ENCODE results near the gene EVI5L. TPM values are rescaled to one million over a fixed set of nuclear protein-coding genes. Genes with fewer than 3 reads are reported as not detected.

Gene EVI5L
- polyA plus RNA-seq, 4 donors = 2.9 to 8.4 (median 5.6) TPM

DNA sequence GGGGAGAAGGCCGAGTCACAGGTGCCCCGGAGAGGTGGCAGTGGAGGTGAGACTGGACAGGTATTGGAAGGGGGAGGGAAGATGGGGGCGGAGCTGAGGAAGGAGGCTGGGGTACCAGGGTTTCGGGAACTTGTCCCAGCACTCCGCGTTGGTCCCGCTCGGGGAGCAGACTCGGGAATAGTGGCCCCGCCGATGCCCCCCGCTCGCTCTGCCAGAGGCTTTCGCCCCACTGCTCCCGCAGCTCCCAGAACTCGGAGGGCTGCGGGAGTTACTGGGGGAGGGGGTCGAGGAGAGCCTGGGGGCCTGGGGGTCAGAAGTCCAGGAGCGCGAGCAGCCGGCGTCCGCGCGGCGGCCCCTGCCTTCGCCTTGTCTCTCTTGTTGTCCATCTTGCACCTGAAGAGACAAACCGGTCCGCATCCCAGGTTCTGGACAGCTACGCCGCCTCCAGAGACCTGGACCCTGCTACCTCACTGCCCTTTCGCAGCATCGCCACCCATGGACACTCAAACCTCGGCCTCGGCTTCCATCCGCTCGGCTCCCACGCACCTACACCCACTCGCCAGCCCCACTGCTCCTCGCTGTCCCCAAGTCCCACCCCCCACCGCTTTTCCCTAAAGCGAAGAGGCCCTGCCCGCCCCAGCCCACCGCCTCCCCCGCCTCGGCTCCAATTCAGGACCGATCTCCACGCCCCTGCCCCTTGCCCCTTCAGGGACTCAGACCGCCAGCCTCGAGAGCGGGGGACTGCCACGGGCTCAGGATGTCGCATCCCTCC, 43.5 kb downstream of the EVI5L start:
- DNase-seq = no peak
- H3K27ac ChIP-seq (ENCODE audit: low read depth in 1 of 3, low read length in 2 of 3) = no peak overlapping the region
- peaks cover 0 to 2% of the 10 kb centered on the region in 2 donors for H3K9me3 ChIP-seq (ENCODE audit: control insufficient read depth in 2 of 2, insufficient read depth in 1 of 2, low read depth in 1 of 2, low read length in 1 of 2)
- H3K27me3 ChIP-seq (ENCODE audit: control insufficient read depth in 3 of 3, insufficient read depth in 3 of 3, low read length in 3 of 3) = peaks cover 7 to 39% (median 12%) of the 10 kb centered on the region in 3 donors
- no peak for FAIRE-seq
- H3K36me3 ChIP-seq (ENCODE audit: control insufficient read depth in 3 of 3, insufficient read depth in 2 of 3, low read depth in 1 of 3, low read length in 3 of 3) = no peaks in the 10 kb centered on the region
- WGBS, 3 donors = 12 to 18% (median 14%) methylated on average over 48 to 53 of the region's 53 CpGs
- H3K4me1 ChIP-seq (ENCODE audit: control insufficient read depth in 3 of 3, insufficient read depth in 2 of 3, low read depth in 1 of 3, low read length in 2 of 3) = peaks cover 0 to 20% (median under 1%) of the 10 kb centered on the region in 3 donors
- no peak overlapping the region for H3K4me3 ChIP-seq (ENCODE audit: low read depth in 1 of 3, low read length in 3 of 3)

DNA sequence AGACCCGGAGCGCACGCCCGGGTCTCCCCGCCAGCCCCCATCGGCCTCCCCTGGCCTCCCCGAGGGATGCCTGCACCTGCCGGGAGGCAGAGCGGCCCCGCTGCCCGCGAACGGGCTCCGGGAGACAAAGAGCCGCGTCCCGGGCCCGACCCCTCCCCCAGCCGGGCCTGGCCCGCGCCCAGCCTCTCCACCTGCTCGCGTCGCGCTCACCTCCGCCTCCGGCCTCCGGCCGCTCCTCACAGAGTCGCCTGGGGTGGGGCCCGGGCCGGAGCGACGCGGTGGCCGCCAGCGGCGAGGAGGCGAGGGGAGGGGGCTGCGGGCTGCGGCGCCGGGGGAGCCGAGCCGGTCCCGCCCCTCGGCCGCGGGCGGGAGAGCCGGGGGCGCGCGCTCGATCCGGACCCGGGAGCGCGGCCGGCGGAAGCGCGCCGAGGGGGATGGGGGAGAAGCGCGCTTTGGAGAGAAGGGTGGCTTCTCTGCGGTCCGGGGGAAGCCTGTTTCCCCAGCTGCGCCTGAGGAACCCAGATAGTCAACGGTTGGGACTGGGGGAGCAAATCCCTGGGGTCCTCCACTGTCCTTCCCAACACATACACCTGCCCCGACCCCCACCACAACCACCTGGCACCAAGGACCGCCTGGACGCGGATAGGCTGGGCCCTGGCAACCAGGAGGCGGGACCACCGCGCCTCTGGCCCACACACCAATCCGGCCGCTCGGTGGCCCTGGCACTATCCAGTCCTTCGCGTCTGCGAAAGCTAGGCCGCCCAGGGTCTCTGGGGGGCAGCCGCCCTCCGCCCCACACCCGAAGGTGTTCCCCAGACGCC, 44.3 kb downstream of the EVI5L start, which contains the start of gene PRR36:
TSS of gene PRR36 (minus strand) at position 315 of the 821 bp plus-strand sequence. CDS start 701 bp downstream, outside the sequence.
- peaks cover 7 to 39% (median 12%) of the 10 kb centered on the region in 3 donors for H3K27me3 ChIP-seq (ENCODE audit: control insufficient read depth in 3 of 3, insufficient read depth in 3 of 3, low read length in 3 of 3)
- peaks cover 0 to 2% of the 10 kb centered on the region in 2 donors for H3K9me3 ChIP-seq (ENCODE audit: control insufficient read depth in 2 of 2, insufficient read depth in 1 of 2, low read depth in 1 of 2, low read length in 1 of 2)
- H3K27ac ChIP-seq (ENCODE audit: low read depth in 1 of 3, low read length in 2 of 3) = no peak within 1 kb of the TSS
- H3K36me3 ChIP-seq (ENCODE audit: control insufficient read depth in 3 of 3, insufficient read depth in 2 of 3, low read depth in 1 of 3, low read length in 3 of 3) = no peaks in the 10 kb centered on the region
- DNase-seq (peak in 1 of 2 donors; percentile 54), FAIRE-seq (no peak)
- 2 to 3% (median 2%) methylated on average over 59 to 88 of the region's 88 CpGs for WGBS, 3 donors
- peaks cover 0 to 15% (median 0%) of the 10 kb centered on the region in 3 donors for H3K4me1 ChIP-seq (ENCODE audit: control insufficient read depth in 3 of 3, insufficient read depth in 2 of 3, low read depth in 1 of 3, low read length in 2 of 3)
- peak within 1 kb of the TSS in 2 of 3 donors; percentile 20 to 30 for H3K4me3 ChIP-seq (ENCODE audit: low read depth in 1 of 3, low read length in 3 of 3)

DNA sequence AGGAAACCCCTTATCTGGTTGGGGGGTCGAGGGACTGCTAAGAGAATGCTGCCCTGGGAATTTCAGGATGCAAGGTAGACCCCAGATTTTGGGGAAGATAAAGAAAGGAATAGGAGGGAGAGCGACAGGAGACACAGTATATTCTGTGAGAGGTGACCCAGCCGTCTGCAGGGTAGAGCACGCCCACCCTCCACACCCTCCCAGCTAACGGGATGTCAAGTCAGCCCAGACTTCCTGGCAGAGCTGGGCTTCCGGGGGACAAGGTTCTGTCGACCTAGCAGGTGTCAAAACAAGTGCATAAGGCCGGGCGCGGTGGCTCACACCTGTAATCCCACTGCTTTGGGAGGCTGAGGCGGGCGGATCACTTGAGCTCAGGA, 44.9 kb downstream of the EVI5L start:
- H3K4me3 ChIP-seq (ENCODE audit: low read depth in 1 of 3, low read length in 3 of 3) = peak overlapping the region in 1 of 3 donors; percentile 30

DNA sequence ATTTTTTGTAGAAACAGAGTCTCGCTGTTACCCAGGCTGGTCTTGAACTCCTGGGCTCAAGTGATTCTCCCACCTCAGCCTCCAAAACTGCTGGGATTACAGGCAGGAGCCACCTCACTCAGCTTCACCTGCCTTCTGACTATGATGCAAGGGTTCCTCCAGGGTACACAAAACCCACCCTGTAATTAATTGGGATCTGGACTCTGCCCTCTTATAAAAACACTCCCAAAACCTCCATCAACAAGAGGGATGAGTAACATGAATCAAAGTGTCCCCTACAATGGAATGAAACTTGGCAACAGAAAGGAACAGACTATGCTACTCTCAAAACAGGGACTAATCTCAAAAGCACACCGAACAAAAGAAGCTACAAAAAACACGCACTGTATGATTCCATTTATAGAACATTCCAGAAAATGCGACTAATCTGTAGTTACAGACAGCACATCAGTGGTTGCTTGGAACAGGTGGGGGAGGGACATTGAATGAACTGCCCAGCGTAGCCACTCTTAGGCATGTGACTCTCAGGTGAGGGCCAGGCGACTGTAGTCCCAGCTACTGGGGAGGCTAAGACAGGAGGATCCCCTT, 47.3 kb downstream of the EVI5L start:
- Histone ChIP-seq H3K36me3 (ENCODE audit: control insufficient read depth in 3 of 3, insufficient read depth in 2 of 3, low read depth in 1 of 3, low read length in 3 of 3) (no peaks in the 10 kb centered on the region), H3K9me3 (ENCODE audit: control insufficient read depth in 2 of 2, insufficient read depth in 1 of 2, low read depth in 1 of 2, low read length in 1 of 2) (no peaks in the 10 kb centered on the region), H3K27ac (ENCODE audit: low read depth in 1 of 3, low read length in 2 of 3) (no peak overlapping the region), H3K27me3 (ENCODE audit: control insufficient read depth in 3 of 3, insufficient read depth in 3 of 3, low read length in 3 of 3) (peaks cover 7 to 34% (median 12%) of the 10 kb centered on the region in 3 donors), H3K4me3 (ENCODE audit: low read depth in 1 of 3, low read length in 3 of 3) (no peak overlapping the region), H3K4me1 (ENCODE audit: control insufficient read depth in 3 of 3, insufficient read depth in 2 of 3, low read depth in 1 of 3, low read length in 2 of 3) (peaks cover 0 to 6% (median 0%) of the 10 kb centered on the region in 3 donors)
- FAIRE-seq (no peak), DNase-seq (no peak)
- WGBS, 3 donors = 66 to 79% (median 71%) methylated on average over 6 of the region's 6 CpGs

More for the DNA sequence above, 44.9 kb downstream of the EVI5L start:
- FAIRE-seq = no peak
- Histone ChIP-seq H3K9me3 (ENCODE audit: control insufficient read depth in 2 of 2, insufficient read depth in 1 of 2, low read depth in 1 of 2, low read length in 1 of 2) (peaks cover 0 to 2% of the 10 kb centered on the region in 2 donors), H3K27me3 (ENCODE audit: control insufficient read depth in 3 of 3, insufficient read depth in 3 of 3, low read length in 3 of 3) (peaks cover 7 to 39% (median 12%) of the 10 kb centered on the region in 3 donors), H3K36me3 (ENCODE audit: control insufficient read depth in 3 of 3, insufficient read depth in 2 of 3, low read depth in 1 of 3, low read length in 3 of 3) (no peaks in the 10 kb centered on the region), H3K27ac (ENCODE audit: low read depth in 1 of 3, low read length in 2 of 3) (no peak overlapping the region), H3K4me1 (ENCODE audit: control insufficient read depth in 3 of 3, insufficient read depth in 2 of 3, low read depth in 1 of 3, low read length in 2 of 3) (peaks cover 0 to 15% (median 0%) of the 10 kb centered on the region in 3 donors)
- no peak for DNase-seq
- 27 to 36% (median 29%) methylated on average over 12 of the region's 12 CpGs for WGBS, 3 donors

DNA sequence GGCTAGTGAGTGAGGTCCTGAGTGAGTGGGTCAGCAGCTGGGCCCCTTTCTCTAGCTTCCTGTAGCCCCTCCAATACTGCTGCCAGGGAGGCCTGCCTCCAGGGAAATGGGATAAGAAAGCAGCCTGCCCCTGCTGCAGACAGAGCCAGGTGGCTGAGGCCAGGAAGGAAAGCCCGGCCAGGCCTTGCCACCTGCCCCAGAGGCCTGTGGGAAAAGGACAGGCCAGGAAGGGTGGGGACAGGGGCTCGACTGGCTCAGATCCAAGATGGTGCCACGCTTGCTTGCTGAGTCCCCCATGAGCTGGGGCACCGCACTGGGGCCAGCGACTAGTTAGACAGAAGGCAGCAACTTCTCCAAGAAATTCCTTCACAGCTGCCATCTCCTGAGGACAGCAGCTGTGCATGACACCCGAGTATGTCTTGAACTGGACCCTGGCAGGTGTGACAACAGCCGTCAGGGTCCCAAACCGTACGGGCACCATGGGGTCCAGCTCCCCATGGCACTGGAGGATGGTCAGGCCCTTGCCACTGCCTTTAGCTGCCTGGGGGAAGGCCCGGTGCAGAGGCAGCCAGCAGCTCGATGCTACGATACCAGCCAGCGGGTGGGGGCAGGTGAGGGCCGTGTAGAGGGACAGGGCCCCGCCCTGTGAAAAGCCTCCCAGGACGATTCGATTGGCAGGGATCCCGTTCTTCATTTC, 49.2 kb downstream of the EVI5L start:
- Histone ChIP-seq H3K36me3 (ENCODE audit: control insufficient read depth in 3 of 3, insufficient read depth in 2 of 3, low read depth in 1 of 3, low read length in 3 of 3) (no peaks in the 10 kb centered on the region), H3K27ac (ENCODE audit: low read depth in 1 of 3, low read length in 2 of 3) (no peak overlapping the region), H3K4me3 (ENCODE audit: low read depth in 1 of 3, low read length in 3 of 3) (no peak overlapping the region), H3K9me3 (ENCODE audit: control insufficient read depth in 2 of 2, insufficient read depth in 1 of 2, low read depth in 1 of 2, low read length in 1 of 2) (no peaks in the 10 kb centered on the region), H3K27me3 (ENCODE audit: control insufficient read depth in 3 of 3, insufficient read depth in 3 of 3, low read length in 3 of 3) (peaks cover 3 to 19% (median 7%) of the 10 kb centered on the region in 3 donors), H3K4me1 (ENCODE audit: control insufficient read depth in 3 of 3, insufficient read depth in 2 of 3, low read depth in 1 of 3, low read length in 2 of 3) (peaks cover 0 to 6% (median 0%) of the 10 kb centered on the region in 3 donors)
- no peak for FAIRE-seq
- no peak for DNase-seq
- WGBS, 3 donors = 66 to 77% (median 70%) methylated on average over 17 to 18 of the region's 18 CpGs

DNA sequence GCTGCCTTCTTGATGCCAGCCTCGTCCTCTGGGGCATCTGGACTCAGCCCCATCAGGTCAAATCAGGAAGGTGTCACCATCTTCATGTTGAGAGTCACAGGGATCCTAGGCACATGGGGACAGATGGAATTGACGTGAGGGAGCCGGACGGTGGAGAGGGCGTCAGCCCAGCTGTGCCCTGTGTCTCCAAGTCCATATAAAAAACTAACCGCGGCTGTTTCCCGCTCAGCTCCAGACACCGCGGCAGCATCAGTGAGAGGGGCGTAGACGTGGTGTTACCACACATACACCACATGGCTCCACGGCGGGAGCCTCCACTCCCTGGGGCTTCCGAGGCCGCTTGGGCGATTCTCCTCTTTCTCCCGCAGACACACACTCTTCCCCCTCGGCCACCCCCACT, 49.8 kb downstream of the EVI5L start:
- H3K27me3 ChIP-seq (ENCODE audit: control insufficient read depth in 3 of 3, insufficient read depth in 3 of 3, low read length in 3 of 3) = peaks cover 0 to 14% (median 2%) of the 10 kb centered on the region in 3 donors
- H3K4me1 ChIP-seq (ENCODE audit: control insufficient read depth in 3 of 3, insufficient read depth in 2 of 3, low read depth in 1 of 3, low read length in 2 of 3) = peaks cover 0 to under 1% (median 0%) of the 10 kb centered on the region in 3 donors
- FAIRE-seq (no peak), DNase-seq (no peak)
- H3K27ac ChIP-seq (ENCODE audit: low read depth in 1 of 3, low read length in 2 of 3) = no peak overlapping the region
- no peak overlapping the region for H3K4me3 ChIP-seq (ENCODE audit: low read depth in 1 of 3, low read length in 3 of 3)
- H3K9me3 ChIP-seq (ENCODE audit: control insufficient read depth in 2 of 2, insufficient read depth in 1 of 2, low read depth in 1 of 2, low read length in 1 of 2) = no peaks in the 10 kb centered on the region
- WGBS, 3 donors = 87 to 92% (median 89%) methylated on average over 19 of the region's 19 CpGs
- H3K36me3 ChIP-seq (ENCODE audit: control insufficient read depth in 3 of 3, insufficient read depth in 2 of 3, low read depth in 1 of 3, low read length in 3 of 3) = no peaks in the 10 kb centered on the region

DNA sequence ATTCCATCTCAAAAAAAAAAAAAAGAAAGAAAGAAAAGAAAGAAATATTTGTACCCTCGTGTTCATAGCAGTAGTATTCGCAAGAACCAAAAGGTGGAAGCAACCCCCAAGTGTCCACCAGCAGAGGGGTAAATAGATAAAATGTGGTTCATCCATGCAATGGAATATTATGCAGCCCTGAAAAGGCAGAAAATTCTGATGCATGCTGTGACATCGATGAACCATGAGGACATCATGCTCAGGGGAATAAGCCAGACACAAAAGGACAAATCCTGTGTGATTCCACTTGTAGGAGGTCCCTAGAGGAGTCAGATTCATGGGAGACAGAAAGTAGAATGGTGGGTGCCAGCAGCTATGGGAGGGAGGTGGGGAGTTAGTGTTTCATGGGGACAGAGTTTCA, 51.9 kb downstream of the EVI5L start:
- FAIRE-seq = no peak
- 92 to 96% (median 93%) methylated on average over 3 of the region's 3 CpGs for WGBS, 3 donors
- Histone ChIP-seq H3K4me3 (ENCODE audit: low read depth in 1 of 3, low read length in 3 of 3) (no peak overlapping the region), H3K27me3 (ENCODE audit: control insufficient read depth in 3 of 3, insufficient read depth in 3 of 3, low read length in 3 of 3) (peaks cover 0 to 5% (median 0%) of the 10 kb centered on the region in 3 donors), H3K4me1 (ENCODE audit: control insufficient read depth in 3 of 3, insufficient read depth in 2 of 3, low read depth in 1 of 3, low read length in 2 of 3) (no peaks in the 10 kb centered on the region), H3K9me3 (ENCODE audit: control insufficient read depth in 2 of 2, insufficient read depth in 1 of 2, low read depth in 1 of 2, low read length in 1 of 2) (no peaks in the 10 kb centered on the region), H3K36me3 (ENCODE audit: control insufficient read depth in 3 of 3, insufficient read depth in 2 of 3, low read depth in 1 of 3, low read length in 3 of 3) (no peaks in the 10 kb centered on the region), H3K27ac (ENCODE audit: low read depth in 1 of 3, low read length in 2 of 3) (no peak overlapping the region)
- no peak for DNase-seq
